ENCODE data around the gene C11orf86. TPM values are rescaled to one million over a fixed set of nuclear protein-coding genes. Genes with fewer than 3 reads are reported as not detected.
A peak's percentile ranks its signal among the peaks of the same experiment; 100 is the strongest.

C11orf86 gene
- total and polyA plus RNA-seq, 2 experiments from 2014 or later = 0.21 to 0.74 TPM

- Mint-ChIP-seq H3K27ac (no peak overlapping the region), H3K4me3 (no peak overlapping the region), H3K4me1 (peaks cover 7% of the 10 kb centered on the region; the same call in 2 of the 3 replicates), H3K36me3 (ENCODE audit: low read depth) (peaks cover 5% of the 10 kb centered on the region), H3K9me3 (peaks cover 11% of the 10 kb centered on the region), H3K27me3 (ENCODE audit: insufficient read depth, low read depth, poor library complexity) (peaks cover 11% of the 10 kb centered on the region)
- Histone ChIP-seq H3F3A (replicated peaks; ENCODE audit: low read depth) (no peaks in the 10 kb centered on the region), H4K20me1 (replicated peaks; ENCODE audit: insufficient read depth) (no peaks in the 10 kb centered on the region), H2AFZ (no peak overlapping the region), H3K79me2 (replicated peaks; ENCODE audit: insufficient read depth) (no peaks in the 10 kb centered on the region), H3K4me3 (no peak overlapping the region), H3K36me3 (ENCODE audit: insufficient read depth) (no peaks in the 10 kb centered on the region), H3K4me2 (no peak overlapping the region), H3K9me2 (ENCODE audit: insufficient read depth) (peaks cover 5% of the 10 kb centered on the region; the same call in 1 of the 2 replicates), H3K4me1 (ENCODE audit: insufficient read depth) (peaks cover 11% of the 10 kb centered on the region; the same call in 1 of the 2 replicates), H3K27ac (ENCODE audit: low read depth) (no peak overlapping the region), H3K27me3 (ENCODE audit: insufficient read depth) (no peaks in the 10 kb centered on the region)
- ATAC-seq = peak; percentile 36
- no peak for DNase-seq (ENCODE audit: low spot score)
- TF ChIP-seq STAT1 (IDR thresholded peaks at IDR 0.05; ENCODE audit: unreplicated experiment) (no peak), JUNB (IDR thresholded peaks at IDR 0.05; ENCODE audit: unreplicated experiment) (no peak), EZH2phosphoT487 (IDR thresholded peaks at IDR 0.05; ENCODE audit: unreplicated experiment) (no peak), ZNF114 (CRISPR knock-in tag; IDR thresholded peaks at IDR 0.05) (no peak), REST (IDR thresholded peaks at IDR 0.05; ENCODE audit: unreplicated experiment) (no peak), NANOG (IDR thresholded peaks at IDR 0.05; ENCODE audit: borderline replicate concordance) (no peak), EZH2 (IDR thresholded peaks at IDR 0.05; ENCODE audit: low read depth, unreplicated experiment) (no peak), ETS1 (IDR thresholded peaks at IDR 0.05) (no peak), ZNF462 (CRISPR knock-in tag; IDR thresholded peaks at IDR 0.05) (no peak), POLR2AphosphoS5 (IDR thresholded peaks at IDR 0.05; ENCODE audit: low read depth) (no peak), ZNF331 (CRISPR knock-in tag; IDR thresholded peaks at IDR 0.05; ENCODE audit: low read depth) (no peak), CREB1 (CRISPR knock-in tag; IDR thresholded peaks at IDR 0.05; ENCODE audit: low read depth) (no peak), CTCF (conservative IDR thresholded peaks at IDR 0.05; ENCODE audit: low read depth in 2 of 2) (no peak)
Measured at GRCh38 chr11:66975405-66976027, 412 bp downstream of the C11orf86 start.
